MM.1S (cell line): ENCODE results near the gene ARPC5.

Experiments used
- CTCF ChIP-seq: fragments of 300-600 bp; sonication (generic); IDR thresholded peaks from 2 replicates; pipeline ENCODE4 v1.5.1; 2016; ENCODE audit warnings: antibody characterized with exemption, low read length, mixed read lengths
- EZH2 ChIP-seq: fragments of 300-600 bp; sonication (generic); optimal IDR thresholded peaks from 2 replicates; pipeline ENCODE3; 2017; ENCODE audit warnings: low read depth, mild to moderate bottlenecking, antibody characterized with exemption, low read length, mixed read lengths

DNA sequence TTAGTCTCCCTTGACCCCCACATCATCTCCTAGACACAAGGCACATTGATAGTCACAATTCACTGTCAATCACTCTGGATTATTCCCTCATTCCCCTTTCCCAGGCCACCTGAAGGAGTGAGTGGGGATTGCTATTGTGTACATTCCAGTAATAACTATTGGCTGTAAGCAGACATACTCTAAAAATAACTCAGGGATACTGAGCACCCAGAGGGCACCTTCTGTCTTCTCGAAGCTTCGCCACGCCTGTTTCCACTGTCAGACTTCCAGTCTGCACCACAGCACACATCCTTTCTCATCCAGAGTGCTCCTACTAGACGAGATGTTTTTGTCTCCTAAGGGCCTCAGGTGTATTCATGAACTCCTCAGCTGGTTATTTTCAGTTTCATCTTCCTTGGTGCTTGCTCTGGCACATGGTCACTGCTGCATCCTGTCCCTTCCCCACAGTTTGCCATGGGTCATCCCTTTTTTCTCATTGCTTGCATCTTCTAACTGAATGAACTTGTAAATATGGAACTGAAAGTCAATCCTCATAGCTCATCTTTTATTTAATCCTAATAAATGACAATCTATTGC, 18.4 kb upstream of the ARPC5 start:
- TF ChIP-seq EZH2 (no peak), CTCF (no peak)
